SK-N-MC (cell line): Measurements from ENCODE around the gene ROCK1.

ENCODE experiments used
- EZH2 ChIP-seq: fragments of 200-600 bp; sonication (generic); IDR thresholded peaks from one replicate; pipeline ENCODE4 v1.6.1; 2017; ENCODE audit warnings: antibody characterized with exemption
- FOXP2 ChIP-seq: optimal IDR thresholded peaks from 2 replicates; pipeline ENCODE3; 2011; ENCODE audit warnings: mild to moderate bottlenecking, moderate library complexity; ENCODE audit not compliant: insufficient read depth; ENCODE audit errors: extremely low read length, control extremely low read depth
- POLR2AphosphoS5 ChIP-seq: IDR thresholded peaks from 2 replicates; pipeline ENCODE4 v1.6.1; 2012; ENCODE audit warnings: mild to moderate bottlenecking, low read depth, low read length, borderline replicate concordance

DNA sequence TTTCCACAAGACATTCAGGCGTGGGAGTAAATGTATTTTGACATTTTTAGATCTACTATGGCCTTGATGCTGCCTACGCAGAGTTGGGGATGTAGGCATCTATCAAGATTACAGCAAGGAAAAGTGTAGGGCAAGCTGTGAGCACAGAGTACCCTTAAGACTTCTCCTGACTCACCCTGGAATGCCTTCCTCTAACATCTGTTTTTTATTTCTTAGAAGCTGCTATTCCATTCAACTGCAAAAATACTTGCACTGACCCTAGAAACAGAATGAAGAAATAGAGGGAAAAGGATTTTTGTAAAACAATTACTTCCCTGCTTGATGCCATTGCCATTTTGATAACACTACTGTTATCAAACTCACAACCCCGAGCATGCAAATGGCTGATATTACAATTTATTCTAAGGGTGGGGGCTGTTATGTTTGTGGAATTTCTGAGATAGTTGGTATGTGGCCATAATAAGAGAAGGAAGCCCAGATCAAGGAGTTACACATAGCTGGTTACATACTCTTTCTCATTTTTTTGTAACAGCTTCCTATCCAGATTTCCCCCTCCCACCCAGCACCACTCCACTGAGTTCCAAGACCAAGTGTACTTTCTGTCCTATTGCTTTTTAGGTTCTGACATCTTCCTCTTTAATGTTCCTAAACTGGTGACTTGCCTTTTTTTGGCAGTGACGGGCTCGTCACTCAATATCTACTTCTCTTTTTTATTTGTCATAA is 6.0 kb upstream of the ROCK1 start:
- TF ChIP-seq FOXP2 (no peak), EZH2 (no peak), POLR2AphosphoS5 (no peak)
